Measurements from ENCODE around the gene NMT1. TPM values are rescaled to one million over a fixed set of nuclear protein-coding genes. Genes with fewer than 3 reads are reported as not detected.

NMT1 gene
- total RNA-seq, 6 experiments from 2014 or later = 135 to 152 (median 142) TPM

DNA sequence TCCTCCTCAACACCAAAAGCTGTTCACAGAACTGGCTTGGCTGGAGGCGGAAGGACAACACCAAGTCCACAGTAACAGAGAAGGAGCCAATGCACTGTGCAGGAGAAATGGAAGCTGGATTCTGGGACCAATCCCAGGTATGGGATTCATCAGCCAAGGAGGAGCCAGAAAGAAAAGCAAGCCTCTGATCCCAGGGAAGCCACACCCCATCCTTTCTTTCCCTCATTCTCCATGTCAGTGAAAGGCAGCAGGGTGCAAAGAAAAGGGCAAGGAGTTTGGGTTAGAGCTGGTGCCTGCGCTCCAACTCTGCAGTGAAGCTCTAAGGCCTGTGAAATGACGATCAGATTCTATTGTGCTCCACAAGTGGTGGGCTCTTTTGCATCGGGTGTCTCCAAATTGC is 20.7 kb upstream of the NMT1 start:
- Mint-ChIP-seq H3K27me3 (ENCODE audit: insufficient read depth) (peaks cover 1% of the 10 kb centered on the region; the same call in 1 of the 2 replicates), H3K27ac (no peak overlapping the region), H3K36me3 (ENCODE audit: low read depth) (peaks cover 7% of the 10 kb centered on the region), H3K9me3 (no peaks in the 10 kb centered on the region), H3K4me1 (ENCODE audit: low read depth) (peaks cover 27% of the 10 kb centered on the region), H3K4me3 (no peak overlapping the region)
- no peak for DNase-seq
- no peak for TF ChIP-seq CTCF (IDR thresholded peaks at IDR 0.05)

- Mint-ChIP-seq H3K4me3 (no peak overlapping the region), H3K36me3 (ENCODE audit: low read depth) (peaks cover 7% of the 10 kb centered on the region), H3K27me3 (ENCODE audit: insufficient read depth) (no peaks in the 10 kb centered on the region), H3K9me3 (no peaks in the 10 kb centered on the region), H3K27ac (peak overlapping the region; percentile 45; the same call in 1 of the 2 replicates), H3K4me1 (ENCODE audit: low read depth) (peaks cover 42% of the 10 kb centered on the region)
- TF ChIP-seq CTCF (IDR thresholded peaks at IDR 0.05) = no peak
- DNase-seq = no peak
Measured at GRCh38 chr17:45042346-45043120, 18.6 kb upstream of the NMT1 start.

GRCh38 chr17:45043813-45044540 is 17.1 kb upstream of the NMT1 start:
- Mint-ChIP-seq H3K27ac (no peak overlapping the region), H3K27me3 (ENCODE audit: insufficient read depth) (no peaks in the 10 kb centered on the region), H3K36me3 (ENCODE audit: low read depth) (peaks cover 7% of the 10 kb centered on the region), H3K4me1 (ENCODE audit: low read depth) (peaks cover 45% of the 10 kb centered on the region), H3K4me3 (no peak overlapping the region), H3K9me3 (no peaks in the 10 kb centered on the region)
- no peak for DNase-seq
- TF ChIP-seq CTCF (IDR thresholded peaks at IDR 0.05) = no peak

- no peaks in the 10 kb centered on the region for H3K9me3 Mint-ChIP-seq
- peak overlapping the region; percentile 83 for H3K27ac Mint-ChIP-seq
- DNase-seq = peak; percentile 40
- H3K27me3 Mint-ChIP-seq (ENCODE audit: insufficient read depth) = 0 out of 2 replicates have a peak, but pooled peaks cover 1% of the 10 kb centered on the region
- peaks cover 55% of the 10 kb centered on the region for H3K4me1 Mint-ChIP-seq (ENCODE audit: low read depth)
- H3K4me3 Mint-ChIP-seq = no peak overlapping the region
- no peak for TF ChIP-seq CTCF (IDR thresholded peaks at IDR 0.05)
- peaks cover 13% of the 10 kb centered on the region for H3K36me3 Mint-ChIP-seq (ENCODE audit: low read depth)
Measured at GRCh38 chr17:45046537-45047125, 14.5 kb upstream of the NMT1 start.

DNA sequence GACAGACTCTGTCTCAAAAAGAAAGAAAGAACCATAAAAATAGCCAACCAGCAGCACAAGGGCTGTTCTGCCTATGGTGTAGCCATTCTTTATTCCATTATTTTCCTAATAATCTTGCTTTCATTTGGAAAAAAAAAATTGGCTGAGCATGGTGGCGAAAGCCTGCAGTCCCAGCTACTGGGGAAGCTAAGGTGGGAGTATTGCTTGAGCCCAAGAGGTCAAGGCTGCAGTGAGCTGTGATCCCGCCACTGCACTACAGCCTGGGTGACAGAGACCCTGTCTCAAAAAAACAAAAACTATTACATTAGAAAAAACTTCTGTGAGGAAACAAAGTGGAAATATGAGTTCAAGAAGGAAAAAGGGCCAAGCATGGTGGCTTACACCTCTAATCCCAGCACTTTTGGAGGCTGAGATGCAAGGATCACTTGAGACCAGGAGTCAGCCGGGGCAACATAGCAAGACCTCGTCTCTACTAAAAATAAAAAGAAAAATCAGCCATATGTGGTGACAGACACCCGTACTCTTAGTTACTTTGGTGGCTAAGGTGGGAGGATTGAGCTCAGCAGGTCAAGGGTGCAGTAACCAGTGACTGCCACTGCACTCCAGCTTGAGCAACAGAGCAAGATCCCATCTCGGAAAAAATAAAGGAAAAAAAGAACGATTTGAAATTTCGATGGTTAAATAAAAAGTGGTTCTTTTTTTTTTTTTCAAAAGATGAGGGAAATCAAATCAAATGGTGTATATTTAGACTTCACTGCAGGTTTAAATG is 12.1 kb upstream of the NMT1 start:
- Mint-ChIP-seq H3K4me3 (peak overlapping the region; percentile 39), H3K4me1 (ENCODE audit: low read depth) (peaks cover 42% of the 10 kb centered on the region), H3K27me3 (ENCODE audit: insufficient read depth) (0 out of 2 replicates have a peak, but pooled peaks cover 1% of the 10 kb centered on the region), H3K36me3 (ENCODE audit: low read depth) (peaks cover 6% of the 10 kb centered on the region; the same call in 1 of the 2 replicates), H3K9me3 (no peaks in the 10 kb centered on the region), H3K27ac (peak overlapping the region; percentile 31)
- DNase-seq = no peak
- peak; percentile 60 for TF ChIP-seq CTCF (IDR thresholded peaks at IDR 0.05)

All from HFFc6 (cell line).